ENCODE measurements around the gene GALNT10. TPM values are rescaled to one million over a fixed set of nuclear protein-coding genes. Genes with fewer than 3 reads are reported as not detected.

Gene GALNT10
- total and polyA plus RNA-seq, 10 of the 15 experiments (the other 5 are each of a cell fraction or from before 2014, with no cell fraction given), result 3.9 to 35.4 (median 15.5) TPM

- no peak for TF ChIP-seq FOXM1 (IDR thresholded peaks at IDR 0.05; ENCODE audit: low read depth, low read length)
- TF ChIP-seq RB1 (IDR thresholded peaks at IDR 0.05; ENCODE audit: borderline replicate concordance), result no peak
- TF ChIP-seq MYC (IDR thresholded peaks at IDR 0.05; ENCODE audit: insufficient read depth, insufficient read length, insufficient replicate concordance, low read length, severe bottlenecking), result no peak
- TF ChIP-seq CHD2 (IDR thresholded peaks at IDR 0.05; ENCODE audit: borderline replicate concordance, low read depth, low read length), result no peak
- no peak for TF ChIP-seq FOXK2 (IDR thresholded peaks at IDR 0.05)
- TF ChIP-seq KAT2A (conservative IDR thresholded peaks at IDR 0.05; ENCODE audit: control insufficient read depth, low read depth, low read length), result no peak
- TF ChIP-seq, protein P1, sequence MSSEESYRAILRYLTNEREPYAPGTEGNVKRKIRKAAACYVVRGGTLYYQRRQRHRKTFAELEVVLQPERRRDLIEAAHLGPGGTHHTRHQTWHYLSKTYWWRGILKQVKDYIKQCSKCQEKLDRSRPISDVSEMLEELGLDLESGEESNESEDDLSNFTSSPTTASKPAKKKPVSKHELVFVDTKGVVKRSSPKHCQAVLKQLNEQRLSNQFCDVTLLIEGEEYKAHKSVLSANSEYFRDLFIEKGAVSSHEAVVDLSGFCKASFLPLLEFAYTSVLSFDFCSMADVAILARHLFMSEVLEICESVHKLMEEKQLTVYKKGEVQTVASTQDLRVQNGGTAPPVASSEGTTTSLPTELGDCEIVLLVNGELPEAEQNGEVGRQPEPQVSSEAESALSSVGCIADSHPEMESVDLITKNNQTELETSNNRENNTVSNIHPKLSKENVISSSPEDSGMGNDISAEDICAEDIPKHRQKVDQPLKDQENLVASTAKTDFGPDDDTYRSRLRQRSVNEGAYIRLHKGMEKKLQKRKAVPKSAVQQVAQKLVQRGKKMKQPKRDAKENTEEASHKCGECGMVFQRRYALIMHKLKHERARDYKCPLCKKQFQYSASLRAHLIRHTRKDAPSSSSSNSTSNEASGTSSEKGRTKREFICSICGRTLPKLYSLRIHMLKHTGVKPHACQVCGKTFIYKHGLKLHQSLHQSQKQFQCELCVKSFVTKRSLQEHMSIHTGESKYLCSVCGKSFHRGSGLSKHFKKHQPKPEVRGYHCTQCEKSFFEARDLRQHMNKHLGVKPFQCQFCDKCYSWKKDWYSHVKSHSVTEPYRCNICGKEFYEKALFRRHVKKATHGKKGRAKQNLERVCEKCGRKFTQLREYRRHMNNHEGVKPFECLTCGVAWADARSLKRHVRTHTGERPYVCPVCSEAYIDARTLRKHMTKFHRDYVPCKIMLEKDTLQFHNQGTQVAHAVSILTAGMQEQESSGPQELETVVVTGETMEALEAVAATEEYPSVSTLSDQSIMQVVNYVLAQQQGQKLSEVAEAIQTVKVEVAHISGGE (CRISPR knock-in tag; IDR thresholded peaks at IDR 0.05), result no peak
- TF ChIP-seq KLF5 (IDR thresholded peaks at IDR 0.05; ENCODE audit: partially characterized antibody), result no peak
- TF ChIP-seq USF1 (IDR thresholded peaks at IDR 0.05; ENCODE audit: borderline replicate concordance, extremely low read length, insufficient read depth, low read depth, low read length), result no peak
- no peak for TF ChIP-seq CREB1 (IDR thresholded peaks at IDR 0.05; ENCODE audit: low read depth)
Measured at GRCh38 chr5:154159343-154159742, 31.2 kb upstream of the GALNT10 start (continued).
